Neural cell (in vitro differentiated cells): ENCODE measurements around the gene SFMBT2. TPM values are rescaled to one million over a fixed set of nuclear protein-coding genes. Genes with fewer than 3 reads are reported as not detected.

Source experiments
- H2AFZ ChIP-seq: fragments of 200-600, 300-800 bp; sonication (generic), shearing (Covaris generic); 2 replicates; pipeline ENCODE4 v1.6.0; 2014; ENCODE audit warnings: low read depth, mild to moderate bottlenecking, antibody characterized with exemption, low read length, moderate library complexity
- H3F3A ChIP-seq: fragments of 200-600 bp; shearing (Covaris generic); 2 replicates; pipeline ENCODE4 v1.6.1; 2016; ENCODE audit warnings: mild to moderate bottlenecking, moderate library complexity, mixed read lengths, antibody characterized with exemption, low read length; ENCODE audit not compliant: insufficient read depth, poor library complexity, severe bottlenecking
- H3K27ac ChIP-seq: fragments of 200-600, 300-800 bp; sonication (generic), shearing (Covaris generic); 2 replicates; pipeline ENCODE4 v1.5.1; 2014; ENCODE audit warnings: mild to moderate bottlenecking, low read length, moderate library complexity
- H3K27me3 ChIP-seq: fragments of 300-800, 200-600 bp; sonication (generic), shearing (Covaris generic); 2 replicates; pipeline ENCODE4 v1.6.0; 2014; ENCODE audit warnings: mild to moderate bottlenecking, low read depth, low read length, moderate library complexity; ENCODE audit not compliant: insufficient read depth
- H3K36me3 ChIP-seq: fragments of 300-800, 200-600 bp; sonication (generic), shearing (Covaris generic); 2 replicates; pipeline ENCODE4 v1.5.1; 2014; ENCODE audit warnings: mild to moderate bottlenecking, antibody characterized with exemption, low read length, moderate library complexity; ENCODE audit not compliant: insufficient read depth
- H3K4me2 ChIP-seq: fragments of 300-800, 200-600 bp; sonication (generic), shearing (Covaris generic); 2 replicates; pipeline ENCODE4 v1.6.0; 2014; ENCODE audit warnings: mild to moderate bottlenecking, low read length
- H3K4me3 ChIP-seq: fragments of 300-800, 200-600 bp; sonication (generic), shearing (Covaris generic); 2 replicates; pipeline ENCODE4 v1.5.1; 2014; ENCODE audit warnings: mild to moderate bottlenecking, low read length, moderate library complexity
- H3K79me2 ChIP-seq: fragments of 200-600 bp; shearing (Covaris generic); replicated peaks from 2 replicates; pipeline ENCODE4 v1.6.0; 2014; ENCODE audit warnings: mild to moderate bottlenecking, low read length, moderate library complexity; ENCODE audit not compliant: insufficient read depth
- H3K9ac ChIP-seq: fragments of 300-800, 200-600 bp; sonication (generic), shearing (Covaris generic); 2 replicates; pipeline ENCODE4 v1.6.1; 2016; ENCODE audit warnings: mild to moderate bottlenecking, low read length, mixed read lengths
- H3K9me2 ChIP-seq: fragments of 200-600 bp; shearing (Covaris generic); 2 replicates; pipeline ENCODE4 v1.6.1; 2016; ENCODE audit warnings: mild to moderate bottlenecking, low read length, mixed read lengths; ENCODE audit not compliant: insufficient read depth
- H3K9me3 ChIP-seq: fragments of 200-600, 300-800 bp; sonication (generic), shearing (Covaris generic); 2 replicates; pipeline ENCODE4 v1.6.1; 2016; ENCODE audit warnings: mild to moderate bottlenecking, mixed run types, low read length, moderate library complexity, mixed read lengths
- H4K20me1 ChIP-seq: fragments of 200-600 bp; shearing (Covaris generic); 2 replicates; pipeline ENCODE4 v1.6.1; 2016; ENCODE audit warnings: mild to moderate bottlenecking, mixed run types; ENCODE audit not compliant: insufficient read depth
- CTCF ChIP-seq: fragments of 450-650 bp; IDR thresholded peaks from 2 replicates; pipeline ENCODE4 v1.5.1; 2014; ENCODE audit warnings: antibody characterized with exemption, mild to moderate bottlenecking, moderate library complexity; ENCODE audit not compliant: poor library complexity, severe bottlenecking
- EP300 ChIP-seq: fragments of 450-650 bp; conservative IDR thresholded peaks from 2 replicates; pipeline ENCODE4 v1.6.1; 2014; ENCODE audit warnings: antibody characterized with exemption, mild to moderate bottlenecking, moderate library complexity; ENCODE audit not compliant: poor library complexity, severe bottlenecking
- EZH2 ChIP-seq: fragments of 200-600, 300-800 bp; shearing (Covaris generic), sonication (generic); IDR thresholded peaks from 2 replicates; pipeline ENCODE4 v1.6.1; 2014; ENCODE audit warnings: antibody characterized with exemption, low read length, borderline replicate concordance, mild to moderate bottlenecking; ENCODE audit not compliant: insufficient read depth, poor library complexity, severe bottlenecking
- MXI1 ChIP-seq: fragments of 450-650 bp; conservative IDR thresholded peaks from 2 replicates; pipeline ENCODE4 v1.6.1; 2014; ENCODE audit warnings: antibody characterized with exemption, mild to moderate bottlenecking; ENCODE audit not compliant: poor library complexity, severe bottlenecking
- POLR2AphosphoS5 ChIP-seq: IDR thresholded peaks from 2 replicates; pipeline ENCODE4 v1.6.1; 2012
- RAD21 ChIP-seq: fragments of 450-650 bp; conservative IDR thresholded peaks from 2 replicates; pipeline ENCODE4 v1.6.1; 2014; ENCODE audit warnings: antibody characterized with exemption, mild to moderate bottlenecking, moderate library complexity
- REST ChIP-seq: IDR thresholded peaks from 2 replicates; pipeline ENCODE4 v1.6.1; 2012; ENCODE audit warnings: borderline replicate concordance
- SMC3 ChIP-seq: fragments of 450-650 bp; conservative IDR thresholded peaks from 2 replicates; pipeline ENCODE4 v1.6.1; 2014; ENCODE audit warnings: antibody characterized with exemption, mild to moderate bottlenecking, moderate library complexity; ENCODE audit not compliant: poor library complexity
- TAF1 ChIP-seq: IDR thresholded peaks from 2 replicates; pipeline ENCODE4 v1.6.1; 2012; ENCODE audit warnings: low read depth
- polyA plus RNA-seq: library from polyadenylated mRNA; depleted of rRNA; stranded (reverse); fragments of >200 nt; gene quantifications from 2 replicates; pipeline ENCODE4 v1.2.3, GENCODE V29; 2014

The SFMBT2 gene
- polyA plus RNA-seq, 1 donor from 2014 or later, result 1.3 TPM

- Histone ChIP-seq H3K9me2 (no peaks in the 10 kb centered on the region), H3K36me3 (no peaks in the 10 kb centered on the region), H3F3A (peaks cover 5% of the 10 kb centered on the region), H2AFZ (no peak overlapping the region), H3K4me2 (no peak overlapping the region), H3K27me3 (no peaks in the 10 kb centered on the region), H3K4me3 (no peak overlapping the region), H3K9me3 (no peaks in the 10 kb centered on the region), H4K20me1 (no peaks in the 10 kb centered on the region), H3K79me2 (no peaks in the 10 kb centered on the region), H3K27ac (no peak overlapping the region), H3K9ac (no peak overlapping the region)
- TF ChIP-seq EZH2, result no peak
- no peak for TF ChIP-seq TAF1
- no peak for TF ChIP-seq POLR2AphosphoS5
- TF ChIP-seq EP300, result no peak
- no peak for TF ChIP-seq CTCF
- no peak for TF ChIP-seq RAD21
- no peak for TF ChIP-seq MXI1
- no peak for TF ChIP-seq SMC3
- TF ChIP-seq REST, result no peak
Observed at GRCh38 chr10:7267142-7267541, 143.7 kb downstream of the SFMBT2 start.

- TF ChIP-seq SMC3, result no peak
- H3K27ac ChIP-seq, result no peak overlapping the region
- no peaks in the 10 kb centered on the region for H4K20me1 ChIP-seq
- no peaks in the 10 kb centered on the region for H3K27me3 ChIP-seq
- H3K9me2 ChIP-seq, result no peaks in the 10 kb centered on the region
- H3K79me2 ChIP-seq, result no peaks in the 10 kb centered on the region
- H2AFZ ChIP-seq, result no peak overlapping the region
- peaks cover 5% of the 10 kb centered on the region for H3F3A ChIP-seq
- H3K4me2 ChIP-seq, result no peak overlapping the region
- no peak overlapping the region for H3K9ac ChIP-seq
- H3K9me3 ChIP-seq, result no peaks in the 10 kb centered on the region
- H3K36me3 ChIP-seq, result no peaks in the 10 kb centered on the region
- no peak overlapping the region for H3K4me3 ChIP-seq
Observed at GRCh38 chr10:7265396-7266123, 145.3 kb downstream of the SFMBT2 start.
